Spleen (tissue), 11 donors: ENCODE data around the gene HMCN2. TPM values are rescaled to one million over a fixed set of nuclear protein-coding genes. Genes with fewer than 3 reads are reported as not detected.

Source experiments
- DNase-seq: peaks from one replicate; pipeline ENCODE4 v3.0.0-alpha.2; 2020
- H3K27ac ChIP-seq, 8 donors: fragments of 200-600 bp; sonication (generic) in 7 of 8; 1 replicate in 4 of 8; 2 replicates in 4 of 8; pipeline versions ENCODE4 v1.5.0 to v1.8.0; 2016 to 2021; ENCODE audit warnings: inconsistent platforms in 4 of 8, mild to moderate bottlenecking in 4 of 8, moderate library complexity in 1 of 8
- H3K27me3 ChIP-seq, 7 donors: fragments of 200-600 bp; sonication (generic) in 6 of 7; replicated peaks in 1 of 7; 1 replicate in 4 of 7; 2 replicates in 3 of 7; pipeline versions ENCODE4 v1.5.0 to v1.8.0; 2016 to 2021; ENCODE audit warnings: inconsistent platforms in 3 of 7, mild to moderate bottlenecking in 1 of 7
- H3K36me3 ChIP-seq, 6 donors: fragments of 200-600 bp; sonication (generic) in 5 of 6; 1 replicate in 4 of 6; 2 replicates in 2 of 6; pipeline versions ENCODE4 v1.5.0 to v1.8.0; 2016 to 2021; ENCODE audit warnings: inconsistent platforms in 2 of 6
- H3K4me1 ChIP-seq, 6 donors: fragments of 200-600 bp; sonication (generic) in 5 of 6; 1 replicate in 3 of 6; 2 replicates in 3 of 6; pipeline versions ENCODE4 v1.5.0 to v1.8.0; 2016 to 2021; ENCODE audit warnings: inconsistent platforms in 3 of 6
- H3K4me3 ChIP-seq, 8 donors: fragments of 200-600 bp; sonication (generic) in 7 of 8; 1 replicate in 4 of 8; 2 replicates in 4 of 8; pipeline versions ENCODE4 v1.5.0 to v1.8.0; 2016 to 2021; ENCODE audit warnings: inconsistent platforms in 4 of 8, mild to moderate bottlenecking in 4 of 8, moderate library complexity in 2 of 8
- H3K9me3 ChIP-seq, 8 donors: fragments of 200-600 bp; sonication (generic) in 7 of 8; 1 replicate in 4 of 8; 2 replicates in 4 of 8; pipeline versions ENCODE4 v1.5.0 to v1.8.0; 2016 to 2021; ENCODE audit warnings: inconsistent platforms in 4 of 8
- CTCF ChIP-seq, 11 experiments: fragments of 200-600 bp in 7 of 11; fragments of 450-650 bp in 4 of 11; sonication (generic) in 4 of 11; IDR thresholded peaks in 8 of 11; conservative IDR thresholded peaks in 3 of 11; 1 replicate in 7 of 11; 2 replicates in 4 of 11; pipeline versions ENCODE4 v1.4.0 to v1.8.0; 2016 to 2021; ENCODE audit warnings: antibody characterized with exemption in 11 of 11, inconsistent platforms in 4 of 11, mild to moderate bottlenecking in 1 of 11
- POLR2A ChIP-seq, 3 donors: fragments of 450-650 bp; IDR thresholded peaks; one replicate each; pipeline ENCODE4 v1.5.1; 2017; ENCODE audit warnings: antibody characterized with exemption in 3 of 3, mild to moderate bottlenecking in 1 of 3
- POLR2AphosphoS5 ChIP-seq, 3 donors: sonication (generic); formaldehyde crosslinking; IDR thresholded peaks; one replicate each; pipeline ENCODE4 v1.5.1; 2017; ENCODE audit warnings: antibody characterized with exemption in 3 of 3
- WGBS, 5 donors: extraction: QIAGEN DNeasy Blood & Tissue Kit in 3 of 5; methylation state at CpG; one replicate each; pipeline versions ENCODE4 v1.1.5 to v1.1.7; 2013 to 2018; 5-methylcytosine and 5-hydroxymethylcytosine counted together
- intact Hi-C: fragments of 100-400 bp; cut with DNase I; formaldehyde crosslinking; loops from one replicate; pipeline ENCODE4 v1.15.0; 2023; ENCODE audit warnings: low total_unique reads
- polyA plus RNA-seq, 3 donors: library from polyadenylated mRNA; stranded (reverse); fragments of 200-250 nt; gene quantifications; one replicate each; pipeline ENCODE4 v1.2.1, GENCODE V29; 2013
- total RNA-seq, 7 donors: library from RNA; depleted of rRNA in 3 of 7; stranded (reverse); fragments of >200 nt in 3 of 7; fragmentation: NEBNext Ultra II Directional in 4 of 7; extraction: Animal tissue kit (Norgen Biotek cat#: 25700) in 4 of 7; gene quantifications; one replicate each; pipeline versions ENCODE4 v1.1.0 to v1.2.1, GENCODE V29; 2016 to 2021
- donor health status: healthy with polysubstance abuse.
- donor health status: DM: no; HTN: no; CAD: no; lungs with moderate emphysema.
- donor health status: DM: no; HTN: no; CAD: no.
- donor health status: Bipolar disorder and iron deficiency.
- donor health status: healthy.
- donor health status: DM: no; HTN: no; CAD: no.
- donor health status: DM: yes; HTN: yes; CAD: no.

HMCN2 gene
- total and polyA plus RNA-seq, 10 donors = 0.09 to 1.9 (median 0.73) TPM

GRCh38 chr9:130327781-130328348 is 62.3 kb downstream of the HMCN2 start:
- no peak for DNase-seq
- intact Hi-C loops = no loop called here
- H3K4me3 ChIP-seq = no peak overlapping the region
- no peaks in the 10 kb centered on the region for H3K9me3 ChIP-seq
- TF ChIP-seq POLR2A (IDR thresholded peaks at IDR 0.05) (no peak), POLR2AphosphoS5 (IDR thresholded peaks at IDR 0.05) (peak in 2 of 3 donors; percentile 40 to 59)
- H3K27me3 ChIP-seq = peaks cover 0 to 97% (median 24%) of the 10 kb centered on the region in 7 donors
- H3K4me1 ChIP-seq = peaks cover 0 to 12% (median 0%) of the 10 kb centered on the region in 6 donors
- no peaks in the 10 kb centered on the region for H3K36me3 ChIP-seq
- H3K27ac ChIP-seq = peak overlapping the region in 5 of 8 donors; percentile 22 to 68 (median 55)
- WGBS, 5 donors = 47 to 66% (median 61%) methylated on average over 8 to 19 of the region's 19 CpGs

GRCh38 chr9:130328349-130328801 is 62.8 kb downstream of the HMCN2 start:
- intact Hi-C loops = no loop called here
- H3K4me3 ChIP-seq = no peak overlapping the region
- 23 to 29% (median 26%) methylated on average over 12 to 15 of the region's 15 CpGs for WGBS, 5 donors
- peak overlapping the region in 5 of 8 donors; percentile 22 to 68 (median 55) for H3K27ac ChIP-seq
- peaks cover 0 to 12% (median 0%) of the 10 kb centered on the region in 6 donors for H3K4me1 ChIP-seq
- H3K36me3 ChIP-seq = no peaks in the 10 kb centered on the region
- TF ChIP-seq POLR2A (IDR thresholded peaks at IDR 0.05) = no peak
- TF ChIP-seq CTCF (IDR thresholded peaks at IDR 0.05 in 8 of 11, conservative IDR thresholded peaks at IDR 0.05 in 3 of 11) = no peak
- peak in 2 of 3 donors; percentile 39 to 42 for TF ChIP-seq POLR2AphosphoS5 (IDR thresholded peaks at IDR 0.05)
- H3K9me3 ChIP-seq = no peaks in the 10 kb centered on the region
- H3K27me3 ChIP-seq = peaks cover 0 to 97% (median 26%) of the 10 kb centered on the region in 7 donors
- no peak for DNase-seq

GRCh38 chr9:130329061-130329460 is 63.5 kb downstream of the HMCN2 start:
- Histone ChIP-seq H3K27ac (peak overlapping the region in 3 of 8 donors; percentile 17 to 28 (median 23)), H3K4me1 (peaks cover 0 to 12% (median 0%) of the 10 kb centered on the region in 6 donors), H3K9me3 (no peaks in the 10 kb centered on the region), H3K4me3 (no peak overlapping the region), H3K27me3 (peaks cover 0 to 97% (median 32%) of the 10 kb centered on the region in 7 donors), H3K36me3 (no peaks in the 10 kb centered on the region)
- WGBS, 5 donors = 59 to 90% (median 68%) methylated on average over 2 of the region's 2 CpGs
- intact Hi-C loops = no loop called here
- no peak for DNase-seq
- TF ChIP-seq POLR2AphosphoS5 (IDR thresholded peaks at IDR 0.05) = no peak
- no peak for TF ChIP-seq CTCF (IDR thresholded peaks at IDR 0.05 in 8 of 11, conservative IDR thresholded peaks at IDR 0.05 in 3 of 11)
- TF ChIP-seq POLR2A (IDR thresholded peaks at IDR 0.05) = no peak

DNA sequence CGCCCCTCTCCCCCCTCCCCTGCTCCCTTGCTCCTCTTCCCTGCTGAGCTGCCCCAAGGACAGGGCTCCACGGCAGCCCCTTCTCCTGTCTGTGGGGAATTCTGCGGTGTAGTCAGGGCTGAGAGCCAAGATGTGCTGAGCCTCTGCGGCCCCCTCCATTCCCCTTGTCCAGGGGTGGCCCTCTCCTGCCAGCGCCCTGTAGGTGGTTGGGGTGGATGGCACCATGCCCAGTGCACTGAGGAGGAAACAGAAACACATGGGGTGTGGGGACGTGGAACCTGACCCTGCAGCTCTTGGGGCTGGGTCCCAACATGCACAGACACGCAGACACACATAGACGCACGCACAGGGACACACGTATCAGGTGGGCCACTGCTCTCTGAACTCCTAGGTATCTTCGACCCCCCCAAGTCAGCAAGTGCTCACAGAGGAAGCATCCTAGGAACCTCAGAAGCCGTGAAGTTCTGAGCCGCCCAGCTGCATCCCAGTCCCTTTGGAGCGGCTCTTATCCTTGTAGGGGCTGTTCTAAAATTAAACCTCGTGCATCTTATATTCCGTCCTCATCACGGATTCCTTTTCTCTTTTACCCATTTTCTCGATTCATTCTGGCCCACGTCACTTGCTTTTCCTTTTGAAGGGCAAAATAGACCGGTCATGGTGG is 64.8 kb downstream of the HMCN2 start:
- H3K36me3 ChIP-seq = no peaks in the 10 kb centered on the region
- H3K9me3 ChIP-seq = no peaks in the 10 kb centered on the region
- no peak for TF ChIP-seq POLR2A (IDR thresholded peaks at IDR 0.05)
- TF ChIP-seq POLR2AphosphoS5 (IDR thresholded peaks at IDR 0.05) = no peak
- TF ChIP-seq CTCF (IDR thresholded peaks at IDR 0.05 in 8 of 11, conservative IDR thresholded peaks at IDR 0.05 in 3 of 11) = no peak
- H3K27me3 ChIP-seq = peaks cover 0 to 95% (median 35%) of the 10 kb centered on the region in 7 donors
- DNase-seq = no peak
- no peak overlapping the region for H3K27ac ChIP-seq
- intact Hi-C loops = no loop called here
- 65 to 74% (median 67%) methylated on average over 19 to 20 of the region's 20 CpGs for WGBS, 5 donors
- no peak overlapping the region for H3K4me3 ChIP-seq
- peaks cover 0 to 12% (median 0%) of the 10 kb centered on the region in 6 donors for H3K4me1 ChIP-seq
